ACC112 (cell line): ENCODE data around the gene UNK.

Experiments used
- H2AFZ ChIP-seq: fragments of 200-600 bp; sonication (generic); one replicate; pipeline ENCODE4 v1.6.0; 2017; ENCODE audit warnings: antibody characterized with exemption, low read length; ENCODE audit not compliant: unreplicated experiment
- H3K27ac ChIP-seq: fragments of 200-600 bp; sonication (generic); 2 replicates; pipeline ENCODE4 v1.5.1; 2014; ENCODE audit warnings: low read depth, mild to moderate bottlenecking, antibody characterized with exemption, low read length, moderate library complexity
- H3K27me3 ChIP-seq: fragments of 200-600 bp; sonication (generic); 2 replicates; pipeline ENCODE4 v1.6.1; 2014; ENCODE audit warnings: mild to moderate bottlenecking, antibody characterized with exemption, low read length, moderate library complexity, mixed read lengths; ENCODE audit not compliant: insufficient read depth
- H3K36me3 ChIP-seq: fragments of 200-600 bp; sonication (generic); 2 replicates; pipeline ENCODE4 v1.6.1; 2016; ENCODE audit warnings: mild to moderate bottlenecking, antibody characterized with exemption, low read length, moderate library complexity, mixed read lengths; ENCODE audit not compliant: insufficient read depth
- H3K4me1 ChIP-seq: fragments of 200-600 bp; sonication (generic); one replicate; pipeline ENCODE4 v1.6.1; 2016; ENCODE audit warnings: low read length, mixed read lengths; ENCODE audit not compliant: insufficient read depth, unreplicated experiment, control insufficient read depth
- H3K4me3 ChIP-seq: fragments of 200-600 bp; sonication (generic); 2 replicates; pipeline ENCODE4 v1.5.1; 2014; ENCODE audit warnings: mild to moderate bottlenecking, low read depth, low read length
- H3K79me2 ChIP-seq: fragments of 200-600 bp; sonication (generic); one replicate; pipeline ENCODE4 v1.6.0; 2016; ENCODE audit warnings: low read length; ENCODE audit not compliant: control insufficient read depth, unreplicated experiment, insufficient read depth

Gene UNK

DNA sequence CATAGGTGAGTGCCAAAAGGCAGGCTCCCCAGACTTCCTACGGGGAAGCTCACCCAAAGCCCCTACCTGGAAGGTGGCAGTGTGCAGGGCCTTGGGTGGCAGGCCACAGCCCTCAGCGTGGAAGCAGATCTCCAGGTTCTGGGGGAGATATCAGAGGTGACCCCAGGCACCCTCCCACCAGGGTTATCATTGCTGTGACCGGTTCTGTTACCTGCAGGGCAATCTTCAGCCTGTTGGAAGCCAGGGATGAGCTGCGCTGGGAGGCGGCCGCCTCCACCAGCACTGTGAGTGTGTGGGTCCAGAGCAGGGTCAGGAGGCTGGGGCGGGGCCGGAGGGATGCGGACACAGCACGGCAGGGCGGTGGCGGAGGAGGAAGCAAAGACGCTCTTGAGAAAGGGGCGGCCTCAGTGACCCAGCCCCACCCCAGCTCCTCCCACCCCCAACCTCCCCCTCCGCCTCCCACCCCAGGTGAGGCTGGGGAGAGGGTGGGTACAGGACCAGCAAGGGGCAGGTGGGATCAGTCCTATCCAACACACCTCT is 46.5 kb downstream of the UNK start:
- Histone ChIP-seq H3K36me3 (no peaks in the 10 kb centered on the region), H3K27ac (no peak overlapping the region), H3K79me2 (no peaks in the 10 kb centered on the region), H3K4me3 (no peak overlapping the region), H3K4me1 (peaks cover 4% of the 10 kb centered on the region), H3K27me3 (no peaks in the 10 kb centered on the region), H2AFZ (no peak overlapping the region)

DNA sequence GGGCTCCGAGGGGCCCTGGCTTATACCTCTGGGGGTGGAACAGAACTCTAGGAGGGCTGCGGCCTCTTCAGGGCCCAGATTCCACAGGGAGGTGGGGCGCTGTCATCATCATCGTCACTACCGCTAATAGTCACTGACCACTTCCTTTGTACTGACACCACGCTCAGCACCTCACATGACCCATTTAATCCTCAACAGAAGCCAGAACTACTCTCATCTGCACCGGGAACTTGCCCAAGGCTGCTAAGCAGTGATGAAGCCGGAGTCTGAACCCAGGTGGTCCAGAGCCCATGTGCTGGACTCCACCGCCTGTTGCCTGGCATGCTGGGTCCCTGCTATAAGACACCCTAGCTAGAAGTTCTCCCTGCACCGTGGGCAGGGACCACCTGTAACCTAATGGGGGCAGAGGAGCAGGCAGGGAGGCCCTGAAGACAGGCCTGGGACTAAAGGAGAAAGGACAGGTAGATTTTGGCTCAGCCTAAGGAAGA is 47.6 kb downstream of the UNK start:
- Histone ChIP-seq H3K27ac (no peak overlapping the region; the same call in 1 of the 2 replicates), H3K4me1 (peaks cover 1% of the 10 kb centered on the region), H3K79me2 (no peaks in the 10 kb centered on the region), H3K4me3 (no peak overlapping the region), H2AFZ (no peak overlapping the region), H3K27me3 (no peaks in the 10 kb centered on the region), H3K36me3 (no peaks in the 10 kb centered on the region)

DNA sequence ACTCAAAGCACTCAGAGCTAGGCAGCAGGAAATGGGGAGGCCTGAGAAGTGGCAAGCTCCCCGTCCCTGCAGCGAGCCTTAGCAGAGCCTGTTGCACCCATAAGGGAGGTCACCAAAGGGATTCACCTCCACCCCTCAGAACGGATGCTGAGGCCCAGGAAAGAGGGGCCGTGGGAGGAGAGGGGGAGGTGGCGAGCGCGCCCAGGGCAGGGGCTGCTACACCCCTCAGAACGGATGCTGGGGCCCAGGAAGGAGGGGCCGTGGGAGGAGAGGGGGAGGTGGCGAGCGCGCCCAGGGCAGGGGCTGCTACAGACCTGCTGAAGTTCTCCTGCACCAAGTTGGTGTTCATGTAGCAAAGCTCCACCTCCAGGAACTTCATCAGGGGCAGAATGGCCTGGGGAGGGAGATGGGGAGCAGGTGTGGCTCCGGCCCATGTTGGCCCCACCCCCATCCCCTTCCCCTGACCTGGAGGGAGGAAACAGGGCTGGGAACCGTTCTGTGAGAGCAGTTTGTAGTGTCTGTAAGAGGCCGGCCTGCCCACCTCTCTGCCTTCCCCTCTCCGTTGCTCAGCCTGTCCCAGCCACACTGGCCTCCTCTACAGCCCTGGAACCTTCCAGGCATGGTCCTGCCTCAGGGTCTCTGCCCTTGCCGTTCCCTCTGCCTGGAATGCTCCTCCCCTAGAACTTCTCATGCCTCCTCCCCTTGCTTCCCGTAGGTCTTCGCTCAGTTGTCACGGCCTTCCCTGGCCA is 48.2 kb downstream of the UNK start:
- Histone ChIP-seq H3K79me2 (no peaks in the 10 kb centered on the region), H3K36me3 (no peaks in the 10 kb centered on the region), H2AFZ (no peak overlapping the region), H3K4me3 (no peak overlapping the region), H3K27ac (no peak overlapping the region), H3K4me1 (no peaks in the 10 kb centered on the region), H3K27me3 (no peaks in the 10 kb centered on the region)

DNA sequence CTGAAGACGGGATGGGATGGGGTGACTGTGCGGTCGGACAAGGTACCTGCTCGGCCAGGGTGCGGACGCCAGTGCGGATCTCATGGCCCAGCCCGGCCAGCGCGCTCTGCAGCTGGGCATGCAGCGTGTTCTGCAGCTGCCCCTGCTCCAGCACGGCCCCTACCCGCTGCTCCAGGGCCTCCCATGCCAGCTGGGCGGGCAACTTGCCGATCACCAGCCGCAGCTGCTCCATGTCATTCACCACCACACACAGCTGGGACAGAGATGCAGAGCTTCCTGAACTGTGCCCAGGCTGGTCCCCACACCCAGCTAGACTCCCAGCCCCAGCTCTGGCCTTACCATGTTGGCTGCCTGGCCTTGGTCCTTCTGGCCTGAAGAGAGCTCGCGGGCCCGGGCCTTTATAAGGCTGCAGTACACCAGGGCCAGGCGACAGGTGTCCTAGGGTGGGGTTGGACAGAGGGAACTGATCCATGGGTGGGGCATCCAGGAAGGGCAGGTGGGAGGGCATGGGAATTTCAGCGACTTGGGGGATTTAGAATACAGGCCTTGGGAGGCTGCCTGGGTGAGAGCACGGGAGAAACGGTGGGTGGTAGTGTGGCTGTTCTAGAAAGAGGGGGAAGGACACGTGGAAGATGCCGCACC is 49.8 kb downstream of the UNK start:
- H3K79me2 ChIP-seq, result no peaks in the 10 kb centered on the region
- no peaks in the 10 kb centered on the region for H3K27me3 ChIP-seq
- no peaks in the 10 kb centered on the region for H3K36me3 ChIP-seq
- H3K4me1 ChIP-seq, result no peaks in the 10 kb centered on the region
- no peak overlapping the region for H3K27ac ChIP-seq
- no peak overlapping the region for H2AFZ ChIP-seq
- H3K4me3 ChIP-seq, result no peak overlapping the region

DNA sequence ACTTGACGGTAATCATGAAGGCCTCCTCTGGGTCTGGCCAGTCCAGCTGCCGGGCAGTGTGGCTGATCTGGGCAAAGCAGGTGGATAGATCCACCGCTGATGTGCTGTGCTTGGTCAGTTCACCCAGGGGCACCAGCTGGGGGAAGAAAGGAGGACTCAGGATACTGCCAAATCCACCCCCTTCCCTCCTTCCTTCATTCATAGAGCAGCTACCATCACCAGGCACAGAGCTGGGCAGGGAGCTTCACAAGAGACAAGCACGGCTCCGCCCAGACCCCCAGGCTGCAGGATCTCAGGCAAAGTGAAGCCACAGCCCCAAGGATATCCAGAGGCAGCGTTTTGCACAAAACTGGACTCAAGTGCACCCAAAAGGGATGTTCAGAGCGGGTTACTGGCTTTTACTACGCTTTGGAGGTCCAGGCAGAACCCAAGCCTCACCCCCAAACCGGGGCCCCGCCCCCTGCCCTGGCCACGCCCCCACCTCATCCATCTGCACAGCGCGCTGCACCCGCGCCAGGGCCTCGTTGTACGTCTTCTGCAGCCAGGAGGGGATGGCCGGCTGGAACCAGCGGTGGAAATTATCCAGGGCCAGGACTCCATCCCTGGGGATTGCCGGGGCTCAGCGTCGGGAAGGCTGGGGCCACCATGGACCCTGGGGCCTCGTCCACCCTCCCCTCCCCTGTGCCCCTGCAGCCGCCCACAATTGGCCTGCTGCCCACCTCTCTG is 50.5 kb downstream of the UNK start:
- Histone ChIP-seq H3K79me2 (no peaks in the 10 kb centered on the region), H3K27ac (no peak overlapping the region), H3K4me3 (no peak overlapping the region), H3K36me3 (no peaks in the 10 kb centered on the region), H2AFZ (no peak overlapping the region), H3K4me1 (no peaks in the 10 kb centered on the region), H3K27me3 (no peaks in the 10 kb centered on the region)

DNA sequence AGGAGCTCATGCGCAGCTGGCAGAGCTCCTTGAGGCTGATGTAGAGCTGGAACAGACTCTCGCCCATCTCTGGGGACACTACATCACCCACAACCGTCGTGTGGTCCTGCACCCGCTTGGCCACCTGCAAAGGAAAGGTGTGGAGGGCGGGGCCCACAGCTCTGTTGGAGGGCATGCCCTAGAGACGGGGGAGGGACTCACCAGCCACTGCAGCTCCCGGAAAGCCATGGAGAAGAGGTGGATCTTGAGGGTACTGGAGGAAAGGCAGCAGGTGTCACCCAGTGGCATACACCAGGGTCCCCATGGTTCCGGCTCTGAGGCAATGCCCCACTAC is 51.0 kb downstream of the UNK start:
- H3K4me3 ChIP-seq, result no peak overlapping the region
- no peak overlapping the region for H3K27ac ChIP-seq
- no peaks in the 10 kb centered on the region for H3K36me3 ChIP-seq
- no peaks in the 10 kb centered on the region for H3K4me1 ChIP-seq
- no peaks in the 10 kb centered on the region for H3K27me3 ChIP-seq
- no peak overlapping the region for H2AFZ ChIP-seq
- no peaks in the 10 kb centered on the region for H3K79me2 ChIP-seq

DNA sequence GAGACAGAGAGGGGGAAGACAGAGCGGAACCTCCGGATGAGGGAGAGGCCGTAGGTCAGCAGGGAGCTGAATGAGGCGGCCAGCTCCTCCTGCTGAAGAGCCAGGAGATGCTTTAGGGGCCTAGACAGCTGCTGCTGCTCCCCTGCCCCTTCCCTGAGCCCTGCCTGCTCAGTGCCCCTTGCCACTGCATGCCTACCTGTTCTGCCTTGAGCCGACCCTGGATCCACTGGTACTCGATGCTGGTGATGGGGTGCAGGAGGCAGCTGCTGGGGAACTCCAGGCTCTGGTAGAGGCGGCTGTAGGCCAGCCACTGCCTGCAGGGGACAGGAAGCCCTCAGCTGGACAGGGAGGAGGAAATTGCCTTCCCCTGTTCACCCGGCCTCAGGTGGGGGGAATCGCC is 52.0 kb downstream of the UNK start:
- H3K79me2 ChIP-seq, result no peaks in the 10 kb centered on the region
- H2AFZ ChIP-seq, result no peak overlapping the region
- H3K4me1 ChIP-seq, result no peaks in the 10 kb centered on the region
- no peaks in the 10 kb centered on the region for H3K36me3 ChIP-seq
- H3K27ac ChIP-seq, result no peak overlapping the region
- no peaks in the 10 kb centered on the region for H3K27me3 ChIP-seq
- no peak overlapping the region for H3K4me3 ChIP-seq

DNA sequence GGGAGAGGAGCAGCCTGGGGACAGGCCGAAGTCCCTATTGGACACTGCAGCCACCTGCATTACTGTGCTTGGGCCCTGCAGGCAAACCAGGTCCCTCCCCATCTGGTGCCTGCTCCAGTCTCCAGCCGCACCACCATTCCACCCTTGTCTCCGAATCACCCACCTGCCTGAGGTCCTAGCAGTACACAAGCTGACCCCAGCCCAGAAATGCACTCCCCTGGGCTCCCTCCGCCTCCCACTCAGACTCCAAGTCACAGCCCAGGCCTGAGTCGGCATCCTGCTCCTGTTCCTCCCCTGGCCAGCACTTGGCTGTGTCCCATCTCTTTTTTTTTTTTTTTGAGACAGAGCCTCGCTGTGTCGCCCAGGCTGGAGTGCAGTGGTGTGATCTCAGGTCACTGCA is 53.3 kb downstream of the UNK start:
- Histone ChIP-seq H3K4me1 (no peaks in the 10 kb centered on the region), H2AFZ (no peak overlapping the region), H3K27me3 (no peaks in the 10 kb centered on the region), H3K36me3 (no peaks in the 10 kb centered on the region), H3K4me3 (no peak overlapping the region), H3K79me2 (no peaks in the 10 kb centered on the region), H3K27ac (no peak overlapping the region)

DNA sequence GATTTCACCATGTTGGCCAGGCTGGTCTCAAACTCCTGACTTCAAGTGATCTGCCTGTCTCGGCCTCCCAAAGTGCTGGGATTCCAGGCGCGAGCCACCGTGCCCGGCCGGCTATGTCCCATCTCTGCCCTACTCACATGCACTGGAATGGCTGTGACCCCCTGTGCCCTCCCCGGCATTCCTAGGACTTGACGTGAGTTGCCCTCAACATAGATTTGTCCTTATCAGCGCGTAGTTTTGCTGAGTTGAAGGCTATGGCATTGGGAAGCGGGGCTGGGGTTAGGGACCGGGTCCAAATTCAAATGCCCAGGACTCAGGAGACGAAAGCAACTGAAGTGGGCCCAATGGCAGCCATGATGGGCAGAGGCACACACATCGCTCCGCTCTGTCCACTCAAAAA is 53.8 kb downstream of the UNK start:
- H3K4me1 ChIP-seq, result no peaks in the 10 kb centered on the region
- H3K27me3 ChIP-seq, result no peaks in the 10 kb centered on the region
- no peak overlapping the region for H2AFZ ChIP-seq
- H3K27ac ChIP-seq, result no peak overlapping the region
- no peaks in the 10 kb centered on the region for H3K79me2 ChIP-seq
- no peak overlapping the region for H3K4me3 ChIP-seq
- H3K36me3 ChIP-seq, result no peaks in the 10 kb centered on the region

DNA sequence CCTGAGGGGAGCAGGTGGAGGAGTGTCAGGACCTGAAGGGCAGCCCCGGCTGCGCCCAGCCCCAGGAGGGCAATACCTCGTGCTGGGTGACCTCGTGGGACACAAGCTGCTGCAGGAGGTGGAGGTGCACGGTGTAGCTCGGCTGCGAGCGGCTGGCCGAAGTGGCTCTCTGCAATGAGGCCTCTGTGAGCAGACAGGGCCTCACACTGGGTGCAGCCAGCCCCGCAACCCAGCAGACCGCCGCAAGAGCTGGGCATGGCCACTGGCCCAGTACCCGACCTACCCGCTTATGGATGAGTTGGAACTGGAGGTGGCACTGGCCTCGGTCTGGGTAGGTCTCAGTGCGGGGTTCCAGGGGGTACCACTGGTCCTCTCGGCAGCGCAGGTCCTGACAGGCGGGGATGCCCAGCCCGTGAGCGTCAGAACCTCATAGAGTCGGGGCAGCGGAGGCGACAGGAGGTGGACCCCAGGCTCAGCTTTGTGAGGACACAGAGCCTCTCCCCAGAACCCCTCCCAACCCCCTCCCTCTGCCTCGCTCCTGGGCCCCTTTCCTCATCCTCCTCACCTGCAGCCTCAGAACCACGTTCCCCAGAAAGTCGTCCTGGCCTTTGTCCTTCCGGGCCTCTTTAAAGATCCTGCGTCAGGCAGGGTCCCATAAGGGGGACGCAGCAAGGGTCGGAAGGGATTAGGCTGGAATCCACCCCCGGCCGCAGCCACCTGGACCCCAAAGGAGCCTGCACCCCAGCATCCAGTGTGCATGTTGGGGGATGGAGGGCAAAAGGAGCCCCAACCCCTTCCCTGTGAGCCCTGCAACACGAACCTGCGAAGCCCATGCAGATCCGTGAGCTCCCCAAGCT is 55.6 kb downstream of the UNK start:
- H3K4me3 ChIP-seq, result no peak overlapping the region
- no peak overlapping the region for H3K27ac ChIP-seq
- H3K27me3 ChIP-seq, result no peaks in the 10 kb centered on the region
- H3K4me1 ChIP-seq, result peaks cover 5% of the 10 kb centered on the region
- H2AFZ ChIP-seq, result no peak overlapping the region
- H3K36me3 ChIP-seq, result no peaks in the 10 kb centered on the region
- H3K79me2 ChIP-seq, result no peaks in the 10 kb centered on the region
